Common myeloid progenitor, CD34-positive (primary cell): ENCODE measurements around the gene ECEL1.

Experiments used
- CTCF ChIA-PET: fragments of 350-600 bp; sonication (Branson Sonifier 250); formaldehyde crosslinking; loops from one replicate; lab custom pipeline; 2021; ENCODE audit warnings: antibody characterized with exemption; lab: Charles Lee
- POLR2A ChIA-PET: fragments of 350-600 bp; sonication (Branson Sonifier 250); formaldehyde crosslinking; loops from one replicate; lab custom pipeline; 2021; ENCODE audit warnings: antibody characterized with exemption; lab: Charles Lee
- DNase-seq, 3 donors: peaks; one replicate each; pipeline versions ENCODE4 v3.0.0 to v3.0.0-alpha.2; 2013
- H3K27ac ChIP-seq, 2 experiments: 1 replicate in 1 of 2; 2 replicates in 1 of 2; pipeline ENCODE4 v1.7.0; 2013; ENCODE audit warnings: inconsistent platforms in 2 of 2, low read length in 2 of 2, mild to moderate bottlenecking in 2 of 2, low read depth in 1 of 2, moderate library complexity in 1 of 2; ENCODE audit not compliant: severe bottlenecking in 2 of 2, insufficient read depth in 1 of 2, poor library complexity in 1 of 2
- H3K27me3 ChIP-seq, 5 experiments: replicated peaks in 2 of 5; 1 replicate in 3 of 5; 2 replicates in 2 of 5; pipeline versions ENCODE4 v1.6.1 to v1.7.0; 2013; ENCODE audit warnings: low read length in 4 of 5, mild to moderate bottlenecking in 2 of 5, moderate library complexity in 2 of 5, inconsistent platforms in 1 of 5; ENCODE audit not compliant: insufficient read depth in 5 of 5, control insufficient read depth in 4 of 5
- H3K36me3 ChIP-seq, 4 experiments: 1 replicate in 2 of 4; 2 replicates in 2 of 4; pipeline versions ENCODE4 v1.6.1 to v1.7.0; 2013; ENCODE audit warnings: low read length in 3 of 4, control low read depth in 1 of 4, mild to moderate bottlenecking in 1 of 4; ENCODE audit not compliant: control insufficient read depth in 4 of 4, insufficient read depth in 4 of 4
- H3K4me1 ChIP-seq, 4 experiments: 1 replicate in 3 of 4; 2 replicates in 1 of 4; pipeline versions ENCODE4 v1.6.1 to v1.7.1; 2013; ENCODE audit warnings: low read length in 3 of 4, mild to moderate bottlenecking in 3 of 4, control low read depth in 1 of 4, inconsistent platforms in 1 of 4, moderate library complexity in 1 of 4; ENCODE audit not compliant: control insufficient read depth in 4 of 4, insufficient read depth in 4 of 4; ENCODE audit errors: control extremely low read depth in 1 of 4
- H3K4me3 ChIP-seq, 7 experiments: 1 replicate in 4 of 7; 2 replicates in 3 of 7; pipeline versions ENCODE4 v1.5.1 to v1.7.0; 2013; ENCODE audit warnings: mild to moderate bottlenecking in 7 of 7, low read length in 6 of 7, moderate library complexity in 6 of 7, inconsistent platforms in 2 of 7, low read depth in 2 of 7, control low read depth in 1 of 7; ENCODE audit not compliant: insufficient read depth in 4 of 7, control insufficient read depth in 1 of 7; ENCODE audit errors: extremely low read depth in 1 of 7
- H3K9me3 ChIP-seq, 5 experiments: 1 replicate in 4 of 5; 2 replicates in 1 of 5; pipeline versions ENCODE4 v1.6.1 to v1.7.1; 2013; ENCODE audit warnings: low read length in 4 of 5, mild to moderate bottlenecking in 2 of 5, inconsistent platforms in 1 of 5, low read depth in 1 of 5, moderate library complexity in 1 of 5; ENCODE audit not compliant: control insufficient read depth in 4 of 5, insufficient read depth in 2 of 5; ENCODE audit errors: control extremely low read depth in 1 of 5
- WGBS: methylation state at CpG from one replicate; pipeline ENCODE4 v1.1.5; 2013; ENCODE audit not compliant: insufficient coverage; 5-methylcytosine and 5-hydroxymethylcytosine counted together

Gene ECEL1

GRCh38 chr2:232479341-232480200, 8.1 kb downstream of the ECEL1 start:
- H3K27ac ChIP-seq, result no peak overlapping the region
- no peaks in the 10 kb centered on the region for H3K4me1 ChIP-seq
- CTCF ChIA-PET, result no interaction called here
- 92% methylated on average over 17 of the region's 21 CpGs for WGBS
- no peak for DNase-seq
- no peak overlapping the region for H3K4me3 ChIP-seq
- no peaks in the 10 kb centered on the region for H3K36me3 ChIP-seq
- no peaks in the 10 kb centered on the region for H3K9me3 ChIP-seq
- POLR2A ChIA-PET, result no interaction called here
- peaks cover 0 to 29% (median 19%) of the 10 kb centered on the region in 5 experiments for H3K27me3 ChIP-seq

DNA sequence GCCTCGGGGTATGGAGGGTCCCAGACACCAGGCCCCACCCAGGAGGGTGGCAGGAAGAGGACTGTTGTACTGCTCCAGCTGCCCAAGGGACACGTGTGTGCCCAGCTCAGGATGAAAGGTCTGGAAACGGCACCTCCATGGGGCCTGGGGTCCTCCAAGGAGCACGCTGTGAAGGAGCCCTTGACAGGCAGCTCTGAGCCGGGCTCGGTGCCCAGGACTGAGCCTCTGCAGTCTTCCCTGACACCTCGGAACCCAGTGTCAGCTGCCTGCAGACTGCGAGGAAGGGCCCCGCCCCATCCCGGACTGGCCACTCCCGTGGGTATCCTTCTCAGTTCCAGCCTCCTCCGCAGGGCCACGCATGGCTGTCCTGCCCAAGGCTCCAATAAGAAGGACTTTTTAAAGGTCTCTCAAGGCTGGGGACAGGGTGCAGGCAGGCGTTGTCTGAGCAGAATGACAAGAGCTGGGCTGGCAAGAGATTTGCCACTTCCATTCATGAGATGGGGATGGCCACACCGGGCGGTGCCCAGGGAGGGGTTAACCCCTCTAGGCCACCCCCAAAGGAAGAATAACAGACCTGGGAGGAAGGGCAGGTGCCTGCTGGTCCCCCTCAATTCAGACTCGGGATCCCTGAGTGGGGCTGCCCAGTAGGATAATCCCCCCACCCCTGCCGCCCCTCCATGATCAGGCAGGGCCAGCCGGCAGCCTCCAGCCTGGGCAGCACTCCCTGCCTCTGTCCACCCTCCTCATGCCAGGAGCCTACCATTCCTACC, 8.9 kb downstream of the ECEL1 start:
- no peaks in the 10 kb centered on the region for H3K36me3 ChIP-seq
- no peak overlapping the region for H3K27ac ChIP-seq
- CTCF ChIA-PET, result no interaction called here
- peaks cover 0 to 28% (median 17%) of the 10 kb centered on the region in 5 experiments for H3K27me3 ChIP-seq
- POLR2A ChIA-PET, result no interaction called here
- DNase-seq, result no peak
- H3K4me3 ChIP-seq, result no peak overlapping the region
- H3K9me3 ChIP-seq, result no peaks in the 10 kb centered on the region
- 93% methylated on average over 15 of the region's 19 CpGs for WGBS
- no peaks in the 10 kb centered on the region for H3K4me1 ChIP-seq

DNA sequence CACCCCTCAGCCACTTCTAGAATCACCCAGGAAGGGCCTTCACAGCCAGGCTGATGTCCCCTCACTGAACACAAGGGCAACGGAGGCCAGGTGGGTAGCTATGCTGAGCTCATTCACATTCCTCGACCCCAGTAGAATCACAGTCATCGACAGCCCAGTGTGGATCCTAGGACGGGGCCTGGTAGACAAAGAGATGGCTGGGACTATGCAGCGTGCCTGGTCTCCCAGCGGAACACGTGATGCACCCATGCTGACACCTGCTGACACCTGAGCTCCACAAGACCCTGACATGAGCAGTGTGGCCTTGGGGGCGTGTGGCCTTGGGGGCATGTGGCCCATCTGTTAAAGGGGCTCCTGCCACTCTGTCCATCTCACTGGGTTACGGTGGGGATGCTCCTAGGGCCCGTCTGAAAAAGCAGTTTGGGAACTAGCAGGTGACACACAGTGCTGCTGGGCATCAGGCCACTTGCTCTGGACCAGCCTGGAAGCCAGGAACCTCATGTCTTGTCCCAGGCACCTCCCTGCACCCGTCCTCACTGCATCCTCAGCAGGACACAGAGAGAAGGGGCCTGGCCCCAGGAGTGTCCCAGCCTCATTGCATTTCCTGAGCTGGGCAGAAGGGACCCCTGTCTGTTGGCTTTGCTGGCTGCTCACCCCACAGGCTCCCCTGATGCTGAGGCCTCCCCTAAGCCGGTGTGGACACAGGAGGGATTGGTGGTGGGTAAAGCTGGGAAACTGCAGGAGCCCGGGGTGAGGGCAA, 9.7 kb downstream of the ECEL1 start:
- Histone ChIP-seq H3K36me3 (no peaks in the 10 kb centered on the region), H3K4me3 (no peak overlapping the region), H3K27ac (no peak overlapping the region), H3K9me3 (peaks cover 0 to 1% (median 0%) of the 10 kb centered on the region in 5 experiments), H3K4me1 (no peaks in the 10 kb centered on the region), H3K27me3 (peaks cover 0 to 27% (median 19%) of the 10 kb centered on the region in 5 experiments)
- no peak for DNase-seq
- WGBS, result over 99% methylated on average over 12 of the region's 13 CpGs
- ChIA-PET POLR2A (no interaction called here), CTCF (interaction anchor here (3.1 kb wide), 1 partner anchor 43 kb away, joined by 9 read pairs; no protein-coding TSS in a partner anchor)

DNA sequence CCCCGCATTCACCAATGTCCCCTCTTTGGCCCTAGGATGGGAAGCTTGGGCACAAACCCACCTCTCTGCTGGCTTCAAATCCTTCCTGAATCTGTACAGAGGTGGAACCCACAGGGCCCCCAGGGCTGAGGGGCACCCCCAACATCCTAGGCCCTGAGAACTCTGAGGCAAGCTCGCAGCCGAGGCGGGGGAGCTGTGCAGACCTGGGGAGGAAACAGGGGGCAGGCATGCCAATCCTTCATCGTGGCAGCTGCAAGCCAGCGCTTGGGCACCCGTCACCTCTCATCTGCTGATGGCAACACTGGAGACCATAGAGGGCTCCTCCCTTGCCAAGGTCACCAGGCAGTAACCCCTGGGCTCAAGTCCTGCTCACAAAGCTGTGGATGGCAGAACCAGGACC, 10.8 kb downstream of the ECEL1 start:
- ChIA-PET POLR2A (no interaction called here), CTCF (interaction anchor here (1.0 to 3.1 kb wide), 4 partner anchors 18 to 69 kb away, joined by 3 to 9 read pairs (median 4); no protein-coding TSS in a partner anchor)
- Histone ChIP-seq H3K27ac (no peak overlapping the region), H3K4me1 (no peaks in the 10 kb centered on the region), H3K4me3 (no peak overlapping the region), H3K9me3 (peaks cover 0 to 8% (median 1%) of the 10 kb centered on the region in 5 experiments), H3K27me3 (peaks cover 0 to 23% (median 14%) of the 10 kb centered on the region in 5 experiments), H3K36me3 (no peaks in the 10 kb centered on the region)
- 95% methylated on average over 7 of the region's 7 CpGs for WGBS
- no peak for DNase-seq

DNA sequence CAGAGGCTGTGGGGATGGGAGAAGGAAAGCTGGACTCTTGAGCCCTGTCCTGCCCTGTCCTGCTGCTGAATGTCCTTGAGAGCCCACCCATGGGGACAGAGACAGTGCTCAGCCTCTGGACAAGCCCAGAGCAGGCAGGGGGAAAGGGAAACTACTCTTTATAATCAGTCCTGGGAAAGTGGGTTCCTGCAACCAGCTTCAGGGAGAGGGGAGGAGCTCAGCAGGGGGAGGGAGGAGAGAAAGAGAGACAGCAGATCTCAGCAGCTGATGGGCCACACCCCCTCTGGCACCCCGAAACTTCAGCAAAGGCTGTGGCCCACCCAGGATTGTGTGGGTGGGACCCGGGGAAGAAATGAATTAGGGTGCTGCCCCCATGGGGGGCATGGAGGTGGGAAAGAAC, 11.6 kb downstream of the ECEL1 start:
- no peak overlapping the region for H3K4me3 ChIP-seq
- POLR2A ChIA-PET, result no interaction called here
- H3K9me3 ChIP-seq, result peaks cover 0 to 8% (median 1%) of the 10 kb centered on the region in 5 experiments
- DNase-seq, result no peak
- no peaks in the 10 kb centered on the region for H3K36me3 ChIP-seq
- WGBS, result 90% methylated on average over 2 of the region's 2 CpGs
- peaks cover 0 to 23% (median 14%) of the 10 kb centered on the region in 5 experiments for H3K27me3 ChIP-seq
- no peaks in the 10 kb centered on the region for H3K4me1 ChIP-seq
- no peak overlapping the region for H3K27ac ChIP-seq
- CTCF ChIA-PET, result interaction anchor here (1.0 to 3.1 kb wide), 4 partner anchors 19 to 69 kb away, joined by 3 to 9 read pairs (median 4); no protein-coding TSS in a partner anchor

- Histone ChIP-seq H3K9me3 (peaks cover 0 to 8% (median 1%) of the 10 kb centered on the region in 5 experiments), H3K4me1 (no peaks in the 10 kb centered on the region), H3K4me3 (no peak overlapping the region), H3K36me3 (no peaks in the 10 kb centered on the region), H3K27me3 (peaks cover 0 to 19% (median 14%) of the 10 kb centered on the region in 5 experiments), H3K27ac (no peak overlapping the region)
- DNase-seq, result no peak
- ChIA-PET CTCF (interaction anchor here (1.1 to 1.8 kb wide), 4 partner anchors 21 to 50 kb away, joined by 3 to 4 read pairs (median 4); no protein-coding TSS in a partner anchor), POLR2A (no interaction called here)
- WGBS, result 66% methylated on average over 6 of the region's 6 CpGs
Measured at GRCh38 chr2:232473467-232473890, 14.2 kb downstream of the ECEL1 start.
